Measurements from ENCODE around the gene OR14I1. TPM values are rescaled to one million over a fixed set of nuclear protein-coding genes. Genes with fewer than 3 reads are reported as not detected.

The OR14I1 gene
- not detected for polyA plus RNA-seq (2012; ENCODE audit: insufficient read depth, insufficient read length, low read depth)

DNA sequence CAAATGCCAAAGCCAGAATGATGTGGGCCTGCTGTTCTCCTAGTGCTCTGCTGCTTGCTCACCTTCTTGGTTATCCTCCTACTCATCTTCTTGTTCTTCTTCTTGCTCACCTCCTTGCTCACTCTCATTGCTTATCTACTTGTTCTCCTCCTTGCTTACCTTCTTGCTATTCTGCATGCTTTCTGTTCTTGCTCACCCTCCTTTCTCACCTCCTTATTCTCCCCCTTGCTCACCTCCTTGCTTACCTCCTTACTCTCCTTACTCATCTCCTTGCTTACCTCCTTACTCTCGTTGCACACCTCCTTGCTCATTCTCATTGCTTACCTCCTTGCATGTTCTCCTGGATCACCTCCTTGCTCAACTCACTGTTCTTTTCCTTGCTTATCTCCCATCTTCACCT is at the start of gene OR14I1:
Gene OR14I1 (minus strand): TSS at position 53 of the 400 bp plus-strand sequence.
- Histone ChIP-seq H3K4me1 (no peaks in the 10 kb centered on the region), H3K4me3 (ENCODE audit: low read depth, low read length) (no peak within 1 kb of the TSS), H3K27me3 (no peaks in the 10 kb centered on the region), H3K36me3 (no peaks in the 10 kb centered on the region), H3K9me3 (no peaks in the 10 kb centered on the region)
- no peak for DNase-seq
- TF ChIP-seq, protein P1, sequence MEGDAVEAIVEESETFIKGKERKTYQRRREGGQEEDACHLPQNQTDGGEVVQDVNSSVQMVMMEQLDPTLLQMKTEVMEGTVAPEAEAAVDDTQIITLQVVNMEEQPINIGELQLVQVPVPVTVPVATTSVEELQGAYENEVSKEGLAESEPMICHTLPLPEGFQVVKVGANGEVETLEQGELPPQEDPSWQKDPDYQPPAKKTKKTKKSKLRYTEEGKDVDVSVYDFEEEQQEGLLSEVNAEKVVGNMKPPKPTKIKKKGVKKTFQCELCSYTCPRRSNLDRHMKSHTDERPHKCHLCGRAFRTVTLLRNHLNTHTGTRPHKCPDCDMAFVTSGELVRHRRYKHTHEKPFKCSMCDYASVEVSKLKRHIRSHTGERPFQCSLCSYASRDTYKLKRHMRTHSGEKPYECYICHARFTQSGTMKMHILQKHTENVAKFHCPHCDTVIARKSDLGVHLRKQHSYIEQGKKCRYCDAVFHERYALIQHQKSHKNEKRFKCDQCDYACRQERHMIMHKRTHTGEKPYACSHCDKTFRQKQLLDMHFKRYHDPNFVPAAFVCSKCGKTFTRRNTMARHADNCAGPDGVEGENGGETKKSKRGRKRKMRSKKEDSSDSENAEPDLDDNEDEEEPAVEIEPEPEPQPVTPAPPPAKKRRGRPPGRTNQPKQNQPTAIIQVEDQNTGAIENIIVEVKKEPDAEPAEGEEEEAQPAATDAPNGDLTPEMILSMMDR (IDR thresholded peaks at IDR 0.05; ENCODE audit: low read depth, low read length): no peak

DNA sequence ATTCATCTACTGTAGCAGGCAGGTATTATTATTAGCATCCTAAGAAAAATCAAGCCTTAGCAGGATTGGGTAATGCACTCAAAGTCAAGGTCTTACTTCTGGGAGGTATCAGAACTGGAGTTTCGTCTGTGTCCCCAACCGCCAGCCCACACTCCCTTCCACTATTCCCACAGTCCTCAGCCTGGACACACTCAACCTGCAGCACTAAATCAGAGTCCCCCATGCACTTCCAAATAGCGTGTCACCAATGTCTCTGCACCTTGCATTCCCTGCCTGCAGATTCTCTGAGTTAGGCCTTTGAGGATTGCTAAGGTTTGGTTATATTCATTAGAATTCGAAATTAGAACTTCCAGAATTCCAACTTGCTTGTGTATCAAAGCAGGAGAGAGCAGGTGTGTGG is 49.1 kb upstream of the OR14I1 start:
- Histone ChIP-seq H3K36me3 (no peaks in the 10 kb centered on the region), H3K4me3 (ENCODE audit: low read depth, low read length) (no peak overlapping the region), H3K27me3 (no peaks in the 10 kb centered on the region), H3K9me3 (peaks cover 5% of the 10 kb centered on the region), H3K4me1 (no peaks in the 10 kb centered on the region)
- no peak for DNase-seq
- TF ChIP-seq, protein P1 (IDR thresholded peaks at IDR 0.05; ENCODE audit: low read depth, low read length): no peak

DNA sequence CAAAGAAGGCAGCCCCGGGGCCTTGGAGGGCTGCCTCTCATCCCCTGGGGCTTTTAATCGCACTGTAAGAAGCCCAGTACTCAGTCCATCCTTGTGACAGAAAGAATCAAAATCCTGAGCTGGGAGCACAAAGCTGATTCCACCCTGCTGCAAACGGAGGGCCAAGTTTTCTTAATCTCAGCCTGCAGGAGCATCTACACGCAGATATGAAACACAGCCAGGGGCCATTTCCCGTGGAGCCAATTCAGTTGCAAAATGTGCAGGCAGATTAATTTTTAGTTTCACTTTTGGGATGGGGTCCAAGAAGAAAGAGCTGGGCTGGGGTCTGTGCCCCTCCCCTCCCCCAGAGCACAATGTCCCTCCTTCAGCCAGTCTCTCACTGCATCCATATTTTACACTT is 48.6 kb upstream of the OR14I1 start:
- peaks cover 5% of the 10 kb centered on the region for H3K9me3 ChIP-seq
- no peaks in the 10 kb centered on the region for H3K4me1 ChIP-seq
- TF ChIP-seq, protein P1 (IDR thresholded peaks at IDR 0.05; ENCODE audit: low read depth, low read length): no peak
- no peak overlapping the region for H3K4me3 ChIP-seq (ENCODE audit: low read depth, low read length)
- no peaks in the 10 kb centered on the region for H3K27me3 ChIP-seq
- DNase-seq: no peak
- H3K36me3 ChIP-seq: no peaks in the 10 kb centered on the region

DNA sequence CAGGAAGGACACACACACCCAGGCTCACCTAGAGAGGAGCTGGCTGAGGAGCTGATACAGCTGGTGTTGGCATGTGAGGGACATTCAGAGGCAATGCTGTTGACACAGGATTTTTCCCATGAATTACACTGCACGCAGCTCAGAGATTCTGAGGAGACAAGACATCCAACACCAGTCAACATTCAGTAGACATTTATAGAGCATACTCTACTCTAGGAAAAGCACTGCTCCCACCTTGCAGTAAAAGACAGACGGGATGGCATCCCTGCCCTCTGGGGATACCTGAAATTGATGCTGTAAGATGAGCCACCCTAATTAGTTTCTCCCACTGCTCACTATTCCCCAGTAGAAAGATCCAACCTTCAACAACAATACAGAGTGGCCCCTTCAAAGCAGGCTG is 47.9 kb upstream of the OR14I1 start:
- Histone ChIP-seq H3K36me3 (no peaks in the 10 kb centered on the region), H3K9me3 (peaks cover 5% of the 10 kb centered on the region), H3K4me3 (ENCODE audit: low read depth, low read length) (no peak overlapping the region), H3K4me1 (no peaks in the 10 kb centered on the region), H3K27me3 (no peaks in the 10 kb centered on the region; the same call in 1 of the 2 replicates)
- no peak for DNase-seq
- TF ChIP-seq, protein P1 (IDR thresholded peaks at IDR 0.05; ENCODE audit: low read depth, low read length): no peak

DNA sequence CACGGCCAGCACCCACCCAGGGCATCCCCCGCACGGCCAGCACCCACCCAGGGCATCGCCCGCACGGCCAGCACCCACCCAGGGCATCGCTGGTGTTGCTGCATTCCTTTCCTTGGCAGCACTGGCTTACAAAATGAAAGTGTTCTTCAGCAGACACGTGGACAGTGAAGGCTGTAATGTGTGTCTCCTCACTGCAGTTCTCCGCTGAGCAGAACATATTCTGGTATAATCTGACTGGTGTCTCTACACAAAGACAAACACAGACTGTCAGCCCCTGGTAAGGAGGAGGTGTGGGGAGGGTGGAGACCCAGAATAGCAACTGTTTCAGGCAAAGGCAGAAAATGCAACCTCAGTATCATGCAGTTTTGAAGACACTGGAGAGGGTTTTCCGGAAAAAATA is 45.6 kb upstream of the OR14I1 start:
- Histone ChIP-seq H3K4me1 (no peaks in the 10 kb centered on the region), H3K9me3 (no peaks in the 10 kb centered on the region), H3K36me3 (no peaks in the 10 kb centered on the region), H3K4me3 (ENCODE audit: low read depth, low read length) (no peak overlapping the region), H3K27me3 (peaks cover 4% of the 10 kb centered on the region; the same call in 1 of the 2 replicates)
- no peak for DNase-seq
- TF ChIP-seq, protein P1 (IDR thresholded peaks at IDR 0.05; ENCODE audit: low read depth, low read length): no peak

DNA sequence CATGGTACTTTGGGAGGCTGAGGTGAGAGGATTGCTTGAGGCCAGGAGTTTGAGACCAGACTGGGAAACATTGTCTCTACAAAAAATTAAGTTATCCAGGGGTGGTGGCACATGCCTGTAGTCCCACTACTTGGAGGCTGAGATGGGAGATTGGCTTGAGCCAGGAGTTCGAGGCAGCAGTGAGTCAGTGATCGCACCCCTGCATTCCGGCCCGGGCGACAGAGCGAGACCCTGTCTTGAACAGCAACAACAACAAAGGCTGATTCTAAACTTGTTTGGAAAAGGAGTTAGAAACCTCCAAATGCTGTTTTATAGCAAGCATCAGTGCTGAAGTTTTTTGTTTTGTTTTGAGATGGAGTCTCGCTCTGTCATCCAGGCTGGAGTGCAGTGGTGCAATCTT is 38.3 kb upstream of the OR14I1 start:
- peaks cover 7% of the 10 kb centered on the region for H3K27me3 ChIP-seq

More for the DNA sequence above, 38.3 kb upstream of the OR14I1 start:
- Histone ChIP-seq H3K9me3 (no peaks in the 10 kb centered on the region), H3K4me1 (no peaks in the 10 kb centered on the region), H3K4me3 (ENCODE audit: low read depth, low read length) (no peak overlapping the region), H3K36me3 (no peaks in the 10 kb centered on the region)
- TF ChIP-seq, protein P1 (IDR thresholded peaks at IDR 0.05; ENCODE audit: low read depth, low read length): no peak
- no peak for DNase-seq
